Tibial nerve (tissue), 4 donors: ENCODE results near the gene TRAPPC2. TPM values are rescaled to one million over a fixed set of nuclear protein-coding genes. Genes with fewer than 3 reads are reported as not detected.
"Not testable (repeated sequence)": the region's sequence is repeated elsewhere in the genome, so short reads cannot be mapped to it uniquely, and the experiment has no call there.

Experiments used
- DNase-seq, 2 donors: peaks; one replicate each; pipeline ENCODE4 v3.0.0-alpha.2; 2019; ENCODE audit warnings: low spot score in 2 of 2
- H3K27ac ChIP-seq, 4 donors: fragments of 200-600 bp; sonication (generic) in 3 of 4; one replicate each; pipeline ENCODE4 v1.5.1; 2017 to 2019; ENCODE audit warnings: mild to moderate bottlenecking in 1 of 4
- H3K27me3 ChIP-seq, 2 donors: fragments of 200-600 bp; sonication (generic) in 1 of 2; one replicate each; pipeline versions ENCODE4 v1.5.1 to v1.6.0; 2017 to 2019
- H3K36me3 ChIP-seq, 3 donors: fragments of 200-600 bp; sonication (generic); one replicate each; pipeline ENCODE4 v1.5.1; 2018 to 2019
- H3K4me1 ChIP-seq, 4 donors: fragments of 200-600 bp; sonication (generic) in 3 of 4; one replicate each; pipeline ENCODE4 v1.5.1; 2017 to 2019
- H3K4me3 ChIP-seq, 4 donors: fragments of 200-600 bp; sonication (generic) in 3 of 4; one replicate each; pipeline ENCODE4 v1.5.1; 2017 to 2019; ENCODE audit warnings: mild to moderate bottlenecking in 1 of 4, moderate library complexity in 1 of 4
- H3K9me3 ChIP-seq, 4 donors: fragments of 200-600 bp; sonication (generic) in 3 of 4; one replicate each; pipeline ENCODE4 v1.5.1; 2017 to 2019
- EP300 ChIP-seq, 2 donors: sonication (generic); formaldehyde crosslinking; IDR thresholded peaks; one replicate each; pipeline ENCODE4 v1.6.1; 2017; ENCODE audit warnings: antibody characterized with exemption in 2 of 2, mild to moderate bottlenecking in 1 of 2
- POLR2A ChIP-seq, 2 donors: fragments of 450-650 bp; IDR thresholded peaks; one replicate each; pipeline ENCODE4 v1.6.1; 2017; ENCODE audit warnings: antibody characterized with exemption in 2 of 2, mild to moderate bottlenecking in 2 of 2, moderate library complexity in 2 of 2
- WGBS, 2 donors: methylation state at CpG; one replicate each; pipeline ENCODE4 v1.1.5; 2018; 5-methylcytosine and 5-hydroxymethylcytosine counted together
- total RNA-seq, 4 donors: library from RNA; depleted of rRNA; stranded (reverse); fragments of >200 nt; gene quantifications; one replicate each; pipeline ENCODE4 v1.1.0, GENCODE V29; 2016
- TF ChIP-seq, protein P1 (sequence below), 5 experiments: fragments of 200-600 bp in 3 of 5; fragments of 450-650 bp in 2 of 5; sonication (generic) in 3 of 5; IDR thresholded peaks; one replicate each; pipeline ENCODE4 v1.5.1; 2016 to 2019; ENCODE audit warnings: antibody characterized with exemption in 5 of 5, mild to moderate bottlenecking in 3 of 5, moderate library complexity in 2 of 5

Gene TRAPPC2
- total RNA-seq, 4 donors from 2014 or later = 9.0 to 13.8 (median 11.6) TPM

DNA sequence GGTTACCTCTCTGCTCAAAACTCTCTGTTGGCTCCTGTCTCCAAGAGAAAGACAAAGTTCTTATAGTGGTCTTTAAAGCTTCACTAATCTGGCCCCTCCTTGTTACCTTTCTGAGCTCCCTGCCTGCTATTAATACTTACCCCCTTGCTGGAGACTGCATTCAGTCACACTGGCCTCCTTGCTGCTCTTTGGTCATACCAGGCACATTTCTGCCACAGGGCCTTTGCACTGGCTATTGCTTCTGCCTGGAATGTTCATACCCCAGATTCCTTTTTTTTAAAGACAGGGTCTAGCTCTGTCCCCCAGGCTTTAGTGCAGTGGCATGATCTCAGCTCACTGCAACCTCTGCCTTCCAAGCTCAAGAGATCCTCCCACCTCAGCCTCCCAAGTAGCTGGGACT is 61.4 kb downstream of the TRAPPC2 start:
- Histone ChIP-seq H3K4me1 (peaks cover 0 to 10% (median 0%) of the 10 kb centered on the region in 4 donors), H3K27ac (no peak overlapping the region), H3K36me3 (no peaks in the 10 kb centered on the region), H3K4me3 (no peak overlapping the region), H3K9me3 (no peaks in the 10 kb centered on the region), H3K27me3 (no peaks in the 10 kb centered on the region)
- TF ChIP-seq, protein P1, sequence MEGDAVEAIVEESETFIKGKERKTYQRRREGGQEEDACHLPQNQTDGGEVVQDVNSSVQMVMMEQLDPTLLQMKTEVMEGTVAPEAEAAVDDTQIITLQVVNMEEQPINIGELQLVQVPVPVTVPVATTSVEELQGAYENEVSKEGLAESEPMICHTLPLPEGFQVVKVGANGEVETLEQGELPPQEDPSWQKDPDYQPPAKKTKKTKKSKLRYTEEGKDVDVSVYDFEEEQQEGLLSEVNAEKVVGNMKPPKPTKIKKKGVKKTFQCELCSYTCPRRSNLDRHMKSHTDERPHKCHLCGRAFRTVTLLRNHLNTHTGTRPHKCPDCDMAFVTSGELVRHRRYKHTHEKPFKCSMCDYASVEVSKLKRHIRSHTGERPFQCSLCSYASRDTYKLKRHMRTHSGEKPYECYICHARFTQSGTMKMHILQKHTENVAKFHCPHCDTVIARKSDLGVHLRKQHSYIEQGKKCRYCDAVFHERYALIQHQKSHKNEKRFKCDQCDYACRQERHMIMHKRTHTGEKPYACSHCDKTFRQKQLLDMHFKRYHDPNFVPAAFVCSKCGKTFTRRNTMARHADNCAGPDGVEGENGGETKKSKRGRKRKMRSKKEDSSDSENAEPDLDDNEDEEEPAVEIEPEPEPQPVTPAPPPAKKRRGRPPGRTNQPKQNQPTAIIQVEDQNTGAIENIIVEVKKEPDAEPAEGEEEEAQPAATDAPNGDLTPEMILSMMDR (IDR thresholded peaks at IDR 0.05) = no peak
- no peak for TF ChIP-seq POLR2A (IDR thresholded peaks at IDR 0.05)
- TF ChIP-seq EP300 (IDR thresholded peaks at IDR 0.05) = no peak
- DNase-seq = no peak

DNA sequence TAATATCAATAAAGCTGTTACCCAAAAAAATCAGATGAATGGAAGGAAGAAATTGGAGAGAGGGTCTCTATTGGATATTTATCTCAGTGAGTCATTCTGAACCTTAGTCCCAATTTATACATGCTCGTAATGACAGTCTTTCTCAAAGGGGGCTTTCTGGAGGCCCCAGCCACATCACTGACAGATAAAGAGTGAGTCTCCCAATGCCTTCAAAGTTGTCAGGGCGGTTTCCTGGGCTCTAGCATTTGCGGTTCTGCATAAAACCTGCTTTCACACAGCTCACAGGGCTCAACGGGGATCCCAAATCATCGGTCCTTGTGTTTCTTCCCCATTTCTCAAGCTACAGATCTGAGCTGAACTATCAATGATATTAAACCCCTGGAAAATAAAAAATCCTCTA is 64.2 kb downstream of the TRAPPC2 start:
- Histone ChIP-seq H3K27ac (no peak overlapping the region), H3K4me1 (peaks cover 0 to 20% (median 4%) of the 10 kb centered on the region in 4 donors), H3K27me3 (no peaks in the 10 kb centered on the region), H3K36me3 (no peaks in the 10 kb centered on the region), H3K4me3 (no peak overlapping the region), H3K9me3 (no peaks in the 10 kb centered on the region)
- WGBS, 2 donors = 86 to 94% methylated on average over 5 of the region's 5 CpGs
- DNase-seq = no peak
- TF ChIP-seq, protein P1 (IDR thresholded peaks at IDR 0.05) = no peak
- no peak for TF ChIP-seq EP300 (IDR thresholded peaks at IDR 0.05)
- no peak for TF ChIP-seq POLR2A (IDR thresholded peaks at IDR 0.05)

DNA sequence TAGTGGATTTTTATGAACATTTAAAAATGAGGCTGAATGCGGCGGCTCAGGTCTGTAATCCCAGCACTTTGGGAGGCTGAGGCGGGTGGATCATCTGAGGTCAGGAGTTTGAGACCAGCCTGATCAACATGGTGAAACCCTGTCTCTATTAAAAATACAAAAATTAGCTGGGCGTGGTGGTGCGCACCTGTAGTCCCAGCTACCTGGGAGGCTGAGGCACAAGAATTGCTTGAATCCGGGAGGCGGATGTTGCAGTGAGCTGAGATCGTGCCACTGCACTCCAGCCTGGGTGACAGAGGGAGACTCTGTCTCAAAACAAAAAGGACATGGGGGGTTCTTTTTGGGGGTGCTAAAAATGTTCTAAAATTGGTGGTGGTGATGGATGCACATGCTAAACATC is 64.7 kb downstream of the TRAPPC2 start:
- H3K27me3 ChIP-seq, DNase-seq, H3K9me3 ChIP-seq, H3K4me3 ChIP-seq, H3K36me3 ChIP-seq: not testable (repeated sequence)
- WGBS, 2 donors = 88 to 93% methylated on average over 4 to 8 of the region's 8 CpGs
- Histone ChIP-seq H3K27ac (peak overlapping the region in 3 of 4 donors; percentile 12 to 57 (median 54)), H3K4me1 (peaks cover 0 to 21% (median 4%) of the 10 kb centered on the region in 4 donors)

DNA sequence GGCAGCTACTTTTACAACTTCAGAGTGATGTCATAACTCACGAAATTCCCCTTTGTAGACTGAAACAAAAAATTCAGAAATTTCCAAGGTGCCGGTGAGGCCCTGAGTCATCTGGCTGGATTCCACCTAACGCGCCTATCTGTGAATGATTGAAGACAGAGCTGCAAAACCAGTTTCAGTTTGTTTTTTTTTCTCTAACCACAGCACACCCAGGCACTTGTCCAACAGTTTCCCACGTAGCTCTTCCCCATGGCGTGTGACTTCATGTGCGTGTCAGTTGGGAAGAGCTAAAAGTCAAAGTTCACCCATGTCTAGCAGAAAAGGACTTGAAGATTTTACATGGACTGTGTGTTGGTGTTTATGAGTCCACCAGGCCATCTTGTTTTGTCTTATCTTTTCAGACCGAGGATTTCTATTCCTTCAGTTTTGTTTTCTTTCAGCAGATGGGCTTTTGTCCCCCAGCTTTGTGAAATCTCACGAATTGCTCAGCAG is 65.1 kb downstream of the TRAPPC2 start:
- Histone ChIP-seq H3K9me3 (no peaks in the 10 kb centered on the region), H3K27me3 (no peaks in the 10 kb centered on the region), H3K4me3 (no peak overlapping the region), H3K27ac (peak overlapping the region in 3 of 4 donors; percentile 12 to 57 (median 54)), H3K4me1 (peaks cover 0 to 24% (median 4%) of the 10 kb centered on the region in 4 donors), H3K36me3 (no peaks in the 10 kb centered on the region)
- TF ChIP-seq, protein P1 (IDR thresholded peaks at IDR 0.05) = no peak
- peak in 1 of 2 donors; percentile 67 for TF ChIP-seq EP300 (IDR thresholded peaks at IDR 0.05)
- WGBS, 2 donors = 10 to 46% methylated on average over 9 of the region's 9 CpGs
- DNase-seq = peak; percentile 41 to 72

DNA sequence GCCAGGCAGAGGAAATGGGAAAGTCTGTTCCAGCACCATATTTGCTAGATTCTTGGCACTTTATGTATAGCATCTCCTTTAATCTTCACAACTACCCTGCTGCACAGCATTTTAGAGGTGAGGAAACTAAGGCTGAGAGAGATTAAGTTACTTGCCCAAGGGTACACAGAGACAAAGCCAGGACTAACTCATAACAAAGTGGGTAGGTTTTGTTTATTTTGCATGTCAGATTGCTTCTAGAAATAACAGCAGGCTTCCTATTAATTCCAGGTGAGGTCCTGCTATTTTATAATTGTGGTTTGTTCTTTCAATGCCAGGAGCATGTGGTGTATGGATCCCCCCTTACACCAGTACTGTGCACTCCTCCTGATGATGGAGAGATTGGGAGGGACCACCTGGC is 66.5 kb downstream of the TRAPPC2 start:
- Histone ChIP-seq H3K4me3 (no peak overlapping the region), H3K36me3 (no peaks in the 10 kb centered on the region), H3K4me1 (peaks cover 0 to 27% (median 4%) of the 10 kb centered on the region in 4 donors), H3K27me3 (no peaks in the 10 kb centered on the region), H3K27ac (no peak overlapping the region), H3K9me3 (no peaks in the 10 kb centered on the region)
- no peak for DNase-seq
- TF ChIP-seq, protein P1 (IDR thresholded peaks at IDR 0.05) = no peak
- TF ChIP-seq POLR2A (IDR thresholded peaks at IDR 0.05) = no peak

DNA sequence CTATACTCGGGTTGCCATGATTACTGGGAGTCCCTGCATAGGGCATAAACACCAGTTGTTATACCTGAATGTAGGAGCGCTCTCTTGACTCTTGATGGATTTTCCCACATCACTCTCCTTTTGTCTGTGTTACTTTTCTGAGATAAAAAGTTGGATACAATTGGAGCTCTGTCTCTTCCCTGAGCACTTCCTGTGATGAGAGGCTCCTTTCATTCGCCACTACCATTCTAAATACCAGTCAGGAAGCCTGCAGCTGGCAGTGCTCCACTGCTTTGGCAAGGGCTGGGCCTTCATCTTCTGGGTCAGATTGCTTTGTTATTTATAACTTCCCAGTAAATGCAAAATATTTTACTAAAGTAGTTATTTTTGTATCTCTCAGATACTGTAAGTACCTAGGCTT is 67.6 kb downstream of the TRAPPC2 start:
- Histone ChIP-seq H3K36me3 (no peaks in the 10 kb centered on the region), H3K27me3 (no peaks in the 10 kb centered on the region), H3K4me1 (peaks cover 0 to 27% (median 4%) of the 10 kb centered on the region in 4 donors), H3K27ac (peak overlapping the region in 2 of 4 donors; percentile 40 to 50), H3K4me3 (no peak overlapping the region), H3K9me3 (no peaks in the 10 kb centered on the region)
- TF ChIP-seq EP300 (IDR thresholded peaks at IDR 0.05) (no peak), POLR2A (IDR thresholded peaks at IDR 0.05) (no peak)
- TF ChIP-seq, protein P1 (IDR thresholded peaks at IDR 0.05) = no peak
- DNase-seq = no peak
- WGBS, 2 donors = 31 to 67% methylated on average over 3 of the region's 3 CpGs
